GM12878 (cell line): ENCODE measurements around the gene WDR38.

Experiments
- KLF5 ChIP-seq: fragments of 450-650 bp; IDR thresholded peaks from 2 replicates; pipeline ENCODE4 v1.6.1; 2014; ENCODE audit warnings: mild to moderate bottlenecking; ENCODE audit not compliant: partially characterized antibody
- POLR2A ChIP-seq: IDR thresholded peaks from 2 replicates; pipeline ENCODE4 v1.6.1; 2011; ENCODE audit warnings: low read depth, mild to moderate bottlenecking, low read length
- ZNF274 ChIP-seq: IDR thresholded peaks from one replicate; pipeline ENCODE4 v1.8.0; 2011; ENCODE audit not compliant: insufficient read length, insufficient read depth
- TF ChIP-seq, protein P1 (sequence below), 3 experiments: IDR thresholded peaks in 2 of 3; conservative IDR thresholded peaks in 1 of 3; 2 replicates each; pipeline ENCODE4 v1.5.1; 2011; ENCODE audit warnings: low read depth in 3 of 3, low read length in 3 of 3, mild to moderate bottlenecking in 3 of 3, control low read depth in 2 of 3, moderate library complexity in 2 of 3, inconsistent platforms in 1 of 3, mixed read lengths in 1 of 3; ENCODE audit not compliant: control insufficient read depth in 2 of 3, insufficient read depth in 1 of 3; ENCODE audit errors: extremely low read depth in 1 of 3

DNA sequence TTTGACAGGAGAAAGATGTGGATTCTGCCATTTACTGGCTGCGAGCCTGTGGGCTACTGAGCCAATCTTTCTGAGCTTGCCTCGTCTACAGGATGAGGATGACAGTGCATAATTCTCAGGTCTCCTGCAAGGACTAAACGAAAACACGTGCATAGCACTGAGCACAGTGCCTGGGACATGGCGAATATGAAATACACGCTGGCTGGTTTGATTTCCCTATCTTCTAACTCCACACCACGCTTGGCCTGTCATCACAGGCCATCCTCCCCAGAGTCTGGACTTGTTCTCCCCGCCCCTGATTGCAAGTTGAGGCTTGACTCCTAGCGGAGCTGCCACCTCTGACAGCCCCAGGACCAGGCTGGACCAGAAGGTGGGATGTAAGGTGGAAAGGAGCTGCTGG is 46.6 kb downstream of the WDR38 start:
- TF ChIP-seq, protein P1, sequence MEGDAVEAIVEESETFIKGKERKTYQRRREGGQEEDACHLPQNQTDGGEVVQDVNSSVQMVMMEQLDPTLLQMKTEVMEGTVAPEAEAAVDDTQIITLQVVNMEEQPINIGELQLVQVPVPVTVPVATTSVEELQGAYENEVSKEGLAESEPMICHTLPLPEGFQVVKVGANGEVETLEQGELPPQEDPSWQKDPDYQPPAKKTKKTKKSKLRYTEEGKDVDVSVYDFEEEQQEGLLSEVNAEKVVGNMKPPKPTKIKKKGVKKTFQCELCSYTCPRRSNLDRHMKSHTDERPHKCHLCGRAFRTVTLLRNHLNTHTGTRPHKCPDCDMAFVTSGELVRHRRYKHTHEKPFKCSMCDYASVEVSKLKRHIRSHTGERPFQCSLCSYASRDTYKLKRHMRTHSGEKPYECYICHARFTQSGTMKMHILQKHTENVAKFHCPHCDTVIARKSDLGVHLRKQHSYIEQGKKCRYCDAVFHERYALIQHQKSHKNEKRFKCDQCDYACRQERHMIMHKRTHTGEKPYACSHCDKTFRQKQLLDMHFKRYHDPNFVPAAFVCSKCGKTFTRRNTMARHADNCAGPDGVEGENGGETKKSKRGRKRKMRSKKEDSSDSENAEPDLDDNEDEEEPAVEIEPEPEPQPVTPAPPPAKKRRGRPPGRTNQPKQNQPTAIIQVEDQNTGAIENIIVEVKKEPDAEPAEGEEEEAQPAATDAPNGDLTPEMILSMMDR (IDR thresholded peaks at IDR 0.05 in 2 of 3, conservative IDR thresholded peaks at IDR 0.05 in 1 of 3; ENCODE audit: control insufficient read depth in 2 of 3, extremely low read depth in 1 of 3, insufficient read depth in 1 of 3, low read depth in 3 of 3, low read length in 3 of 3) = no peak
- TF ChIP-seq ZNF274 (no peak), POLR2A (no peak), KLF5 (no peak)
